Measurements from ENCODE around the gene SLF1. TPM values are rescaled to one million over a fixed set of nuclear protein-coding genes. Genes with fewer than 3 reads are reported as not detected.

SLF1 gene
- total and polyA plus RNA-seq, 9 of the 15 experiments (the other 6 are each of a cell fraction or from before 2014, with no cell fraction given), result 9.8 to 31.1 (median 16.3) TPM

- TF ChIP-seq PBX2 (CRISPR knock-in tag; IDR thresholded peaks at IDR 0.05; ENCODE audit: low read depth), result no peak
- no peak for TF ChIP-seq PBX2 (tag; conservative IDR thresholded peaks at IDR 0.05; ENCODE audit: low read depth)
- no peak for TF ChIP-seq PTRF (tag; IDR thresholded peaks at IDR 0.05)
- peak; percentile 96 for TF ChIP-seq TRIM28 (IDR thresholded peaks at IDR 0.05)
- TF ChIP-seq PATZ1 (CRISPR knock-in tag; IDR thresholded peaks at IDR 0.05; ENCODE audit: borderline replicate concordance), result no peak
- TF ChIP-seq ZNF740 (CRISPR knock-in tag; IDR thresholded peaks at IDR 0.05), result no peak
- TF ChIP-seq ZNF740 (tag; IDR thresholded peaks at IDR 0.05), result no peak
- peak; percentile 80 for TF ChIP-seq CBX5 (IDR thresholded peaks at IDR 0.05; ENCODE audit: borderline replicate concordance, low read depth)
- no peak for TF ChIP-seq SMC3 (conservative IDR thresholded peaks at IDR 0.05; ENCODE audit: insufficient read depth, low read depth, low read length)
- no peak for TF ChIP-seq EZH2 (IDR thresholded peaks at IDR 0.05; ENCODE audit: borderline replicate concordance, low read depth, low read length)
- peak; percentile 64; the same call in 1 of the 2 replicates for TF ChIP-seq ZNF24 (IDR thresholded peaks at IDR 0.05)
- no peak for TF ChIP-seq MEIS2 (IDR thresholded peaks at IDR 0.05; ENCODE audit: partially characterized antibody)
- TF ChIP-seq ETV1 (tag; conservative IDR thresholded peaks at IDR 0.05; ENCODE audit: low read depth), result no peak
- no peak for TF ChIP-seq CBFB (CRISPR knock-in tag; IDR thresholded peaks at IDR 0.05)
- no peak for TF ChIP-seq NCOA4 (IDR thresholded peaks at IDR 0.05; ENCODE audit: partially characterized antibody)
- TF ChIP-seq KDM5B (IDR thresholded peaks at IDR 0.05; ENCODE audit: insufficient replicate concordance, low read depth, low read length), result no peak
- TF ChIP-seq TFE3 (CRISPR knock-in tag; IDR thresholded peaks at IDR 0.05), result no peak
- no peak for TF ChIP-seq CHD1 (IDR thresholded peaks at IDR 0.05; ENCODE audit: low read length)
- no peak for TF ChIP-seq ILK (tag; IDR thresholded peaks at IDR 0.05; ENCODE audit: borderline replicate concordance, low read depth)
- no peak for TF ChIP-seq ZNF12 (CRISPR knock-in tag; IDR thresholded peaks at IDR 0.05)
- TF ChIP-seq PCBP2 (IDR thresholded peaks at IDR 0.05; ENCODE audit: low read depth, low read length, poor library complexity, severe bottlenecking), result no peak
- TF ChIP-seq PHTF2 (CRISPR knock-in tag; IDR thresholded peaks at IDR 0.05), result no peak
- no peak for TF ChIP-seq ZNF347 (CRISPR knock-in tag; IDR thresholded peaks at IDR 0.05; ENCODE audit: low read depth)
Observed at GRCh38 chr5:94640176-94640575, 21.7 kb downstream of the SLF1 start (continued).

Data from K562 (cell line).